ENCODE results near the gene STRBP. TPM values are rescaled to one million over a fixed set of nuclear protein-coding genes. Genes with fewer than 3 reads are reported as not detected.
A peak's percentile ranks its signal among the peaks of the same experiment; 100 is the strongest.

Gene STRBP
- total and polyA plus RNA-seq, 9 of the 15 experiments (the other 6 are each of a cell fraction or from before 2014, with no cell fraction given) = 27.7 to 84.0 (median 70.2) TPM

GRCh38 chr9:123216251-123216797 is 52.1 kb downstream of the STRBP start (continued):
- TF ChIP-seq TCF7L2 (IDR thresholded peaks at IDR 0.05; ENCODE audit: low read depth, low read length) (no peak), RBM15 (IDR thresholded peaks at IDR 0.05; ENCODE audit: insufficient read depth, low read length) (no peak)

DNA sequence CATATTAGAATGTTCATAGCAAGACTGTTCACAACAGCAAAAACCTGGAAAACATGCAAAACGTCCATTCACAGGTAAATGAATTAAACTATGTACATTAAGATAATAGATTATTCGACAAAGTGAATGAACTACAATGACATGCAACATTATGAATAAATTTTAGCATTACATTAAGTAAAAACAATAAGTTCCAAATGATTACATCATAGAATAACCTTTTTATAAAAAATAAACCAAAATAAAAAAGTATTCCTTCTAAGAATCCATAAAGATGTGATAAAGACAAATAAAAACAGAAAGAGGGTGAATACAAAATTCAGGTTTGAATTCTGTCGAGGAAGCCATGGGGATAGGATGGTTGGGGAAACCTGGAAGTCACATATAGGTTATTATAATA is 57.3 kb downstream of the STRBP start:
- no peak for ATAC-seq
- DNase-seq (ENCODE audit: extremely low read depth in 1 of 4, low spot score in 3 of 4) = no peak
- CTCF ChIA-PET (ENCODE audit: low intra/inter-chr PET ratio) = interaction anchor here (0.6 kb wide), 1 partner anchor 398 kb away, joined by 3 read pairs; no protein-coding TSS in a partner anchor
- 0 out of 3 replicates have a peak, but pooled peaks cover 7% of the 10 kb centered on the region for H3K36me3 ChIP-seq (ENCODE audit: control insufficient read depth, insufficient read depth, low read length)
- no peak overlapping the region for H2AFZ ChIP-seq (ENCODE audit: low read depth, low read length)
- TF ChIP-seq RBBP5 (IDR thresholded peaks at IDR 0.05; ENCODE audit: borderline replicate concordance, insufficient read depth, low read length, poor library complexity, severe bottlenecking) = no peak
- TF ChIP-seq, protein P1, sequence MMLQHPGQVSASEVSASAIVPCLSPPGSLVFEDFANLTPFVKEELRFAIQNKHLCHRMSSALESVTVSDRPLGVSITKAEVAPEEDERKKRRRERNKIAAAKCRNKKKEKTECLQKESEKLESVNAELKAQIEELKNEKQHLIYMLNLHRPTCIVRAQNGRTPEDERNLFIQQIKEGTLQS (IDR thresholded peaks at IDR 0.05) = peak; percentile 22; the same call in 1 of the 2 replicates
- TF ChIP-seq, protein P1 (CRISPR knock-in tag; conservative IDR thresholded peaks at IDR 0.05) = no peak
- TF ChIP-seq MTA3 (IDR thresholded peaks at IDR 0.05; ENCODE audit: borderline replicate concordance) = no peak
- TF ChIP-seq E2F4 (CRISPR knock-in tag; IDR thresholded peaks at IDR 0.05; ENCODE audit: low read depth) = no peak
- TF ChIP-seq RCOR1 (IDR thresholded peaks at IDR 0.05; ENCODE audit: borderline replicate concordance in 1 of 2, low read depth in 2 of 2, low read length in 2 of 2) = no peak
- TF ChIP-seq MEF2D (tag; conservative IDR thresholded peaks at IDR 0.05; ENCODE audit: low read depth) = no peak
- TF ChIP-seq KAT8 (IDR thresholded peaks at IDR 0.05; ENCODE audit: low read depth) = no peak
- TF ChIP-seq RB1 (IDR thresholded peaks at IDR 0.05; ENCODE audit: low read depth) = no peak
- no peak overlapping the region for H3K4me2 ChIP-seq (ENCODE audit: insufficient read depth, low read length)
- no peaks in the 10 kb centered on the region for H3K9me3 ChIP-seq (replicated peaks; ENCODE audit: control insufficient read depth, insufficient read depth, low read depth, low read length)
- H3K9ac ChIP-seq (ENCODE audit: insufficient read depth in 1 of 2, low read depth in 2 of 2, low read length in 2 of 2) = no peak overlapping the region
- H3K4me1 ChIP-seq (replicated peaks in 1 of 2; ENCODE audit: control insufficient read depth in 2 of 2, insufficient read depth in 2 of 2, low read length in 2 of 2) = no peaks in the 10 kb centered on the region
- 58% methylated on average over 3 of the region's 3 CpGs for WGBS (ENCODE audit: insufficient coverage, low coverage, missing lambda C conversion rate)
- no TSS peak for BruUV-seq (replicated peaks)
- peaks cover 43% of the 10 kb centered on the region for H3K79me2 ChIP-seq (ENCODE audit: control insufficient read depth, insufficient read depth, low read length)
- intact Hi-C loops (cut with micrococcal nuclease) (no loop called here), in situ Hi-C loops (cut with MboI) (no loop called here)
- no peaks in the 10 kb centered on the region for H3K9me1 ChIP-seq (ENCODE audit: control insufficient read depth, insufficient read depth, low read length)
- 0 out of 2 replicates have a peak, but pooled peaks cover 2% of the 10 kb centered on the region for H4K20me1 ChIP-seq (replicated peaks; ENCODE audit: control insufficient read depth, insufficient read depth, low read length)
- H3K27ac ChIP-seq (ENCODE audit: extremely low read depth, low read depth, low read length) = no peak overlapping the region
- no peak overlapping the region for H3K4me3 ChIP-seq
- POLR2A ChIA-PET = no interaction called here
- FAIRE-seq = no peak
- H3K27me3 ChIP-seq (ENCODE audit: control insufficient read depth in 2 of 2, insufficient read depth in 2 of 2, low read length in 2 of 2) = no peaks in the 10 kb centered on the region

Measured in K562 (cell line).